Activated CD4-positive, alpha-beta T cell treated with anti-CD3 and anti-CD28 coated beads for 36 hours (primary cell): ENCODE measurements around the gene GABARAP. TPM values are rescaled to one million over a fixed set of nuclear protein-coding genes. Genes with fewer than 3 reads are reported as not detected.

ENCODE experiments used
- ATAC-seq: fragments of 200-7000 bp; cut with Tn5 transposase; one replicate; pipeline ENCODE4 v1.10.0; 2021; ENCODE audit warnings: mild to moderate bottlenecking, moderate library complexity
- CTCF ChIA-PET: fragments of 350-600 bp; sonication (Branson Sonifier 250); formaldehyde crosslinking; loops from one replicate; lab custom pipeline; 2021; ENCODE audit warnings: antibody characterized with exemption; lab: Charles Lee
- POLR2A ChIA-PET: fragments of 350-600 bp; sonication (Branson Sonifier 250); formaldehyde crosslinking; loops from one replicate; lab custom pipeline; 2021; ENCODE audit warnings: antibody characterized with exemption, inconsistent platforms; lab: Charles Lee
- DNase-seq: peaks from one replicate; pipeline ENCODE4 v3.0.0-alpha.2; 2020
- H3K27ac Mint-ChIP-seq: one replicate; pipeline ENCODE4 v1.8.0; 2021; ENCODE audit warnings: mixed read lengths
- H3K27me3 Mint-ChIP-seq: one replicate; pipeline ENCODE4 v1.8.0; 2021; ENCODE audit warnings: mixed read lengths
- H3K36me3 Mint-ChIP-seq: one replicate; pipeline ENCODE4 v1.8.0; 2021; ENCODE audit warnings: low read depth, mixed read lengths
- H3K4me1 Mint-ChIP-seq: one replicate; pipeline ENCODE4 v1.8.0; 2021; ENCODE audit warnings: mixed read lengths
- H3K4me3 Mint-ChIP-seq: one replicate; pipeline ENCODE4 v1.8.0; 2021; ENCODE audit warnings: mild to moderate bottlenecking, moderate library complexity, mixed read lengths
- H3K9me3 Mint-ChIP-seq: one replicate; pipeline ENCODE4 v1.8.0; 2021; ENCODE audit warnings: low read depth, mixed read lengths
- intact Hi-C, 2 experiments: fragments of 100-400 bp; cut with DNase I in 1 of 2; cut with micrococcal nuclease in 1 of 2; formaldehyde crosslinking; loops; one replicate each; pipeline versions ENCODE4 v1.14.2 to v1.15.1; 2022 to 2024; cut with DNase I, micrococcal nuclease
- total RNA-seq, 2 experiments: library from RNA; stranded (reverse); gene quantifications; one replicate each; pipeline ENCODE4 v1.2.3, GENCODE V29; 2021

Gene GABARAP
- total RNA-seq, 2 experiments from 2014 or later = 123 to 162 TPM

DNA sequence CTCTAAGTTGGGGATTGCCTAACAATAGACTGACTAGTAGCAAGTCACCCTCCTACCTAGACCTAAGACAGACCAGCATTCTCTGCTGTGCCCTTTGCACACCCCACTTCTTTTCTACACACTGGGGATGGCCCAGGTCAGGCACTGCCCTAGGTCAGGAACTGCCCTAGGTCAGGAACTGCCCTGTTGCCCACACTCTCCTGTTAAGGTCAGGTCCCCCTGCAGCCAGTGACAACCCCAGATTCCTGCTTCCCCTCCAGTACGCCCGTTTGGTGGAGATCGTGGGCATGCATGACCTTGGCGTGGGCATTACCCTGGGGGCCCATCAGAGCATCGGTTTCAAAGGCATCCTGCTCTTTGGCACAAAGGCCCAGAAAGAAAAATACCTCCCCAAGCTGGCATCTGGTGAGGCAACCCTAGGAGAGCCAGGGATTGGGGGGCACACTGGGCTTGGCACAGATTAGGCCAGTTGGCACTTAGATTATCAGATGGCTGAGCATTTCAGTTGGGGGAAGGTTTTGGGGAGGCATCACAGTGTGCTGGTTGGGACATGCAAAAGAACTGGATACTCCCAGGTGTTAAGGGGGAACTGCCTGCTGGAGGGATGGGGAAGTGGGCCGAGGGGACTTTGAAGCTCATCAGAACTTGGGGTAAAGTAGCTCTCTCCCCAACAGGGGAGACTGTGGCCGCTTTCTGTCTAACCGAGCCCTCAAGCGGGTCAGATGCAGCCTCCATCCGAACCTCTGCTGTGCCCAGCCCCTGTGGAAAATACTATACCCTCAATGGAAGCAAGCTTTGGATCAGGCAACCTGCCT, 20.8 kb downstream of the GABARAP start:
- peaks cover 33% of the 10 kb centered on the region for H3K4me1 Mint-ChIP-seq
- no peaks in the 10 kb centered on the region for H3K27me3 Mint-ChIP-seq
- CTCF ChIA-PET = interaction anchor here (0.6 to 3.6 kb wide), 13 partner anchors 9 to 1689 kb away, joined by 3 to 25 read pairs (median 4); partner anchors contain the start of genes DVL2 and GABARAP
- ATAC-seq (no peak), DNase-seq (no peak)
- intact Hi-C loops = loop anchor here in 1 of 2 experiments (1.0 kb wide), 1 partner anchor 75 kb away; no protein-coding TSS in a partner anchor
- peaks cover 27% of the 10 kb centered on the region for H3K36me3 Mint-ChIP-seq
- POLR2A ChIA-PET = interaction anchor here (0.6 to 0.9 kb wide), 3 partner anchors 13 to 63 kb away, joined by 3 to 4 read pairs (median 3); partner anchors contain the start of gene DVL2
- peak overlapping the region; percentile 89 for H3K4me3 Mint-ChIP-seq
- no peak overlapping the region for H3K27ac Mint-ChIP-seq
- H3K9me3 Mint-ChIP-seq = no peaks in the 10 kb centered on the region

- Mint-ChIP-seq H3K27me3 (no peaks in the 10 kb centered on the region), H3K9me3 (no peaks in the 10 kb centered on the region), H3K36me3 (peaks cover 24% of the 10 kb centered on the region), H3K4me1 (peaks cover 41% of the 10 kb centered on the region), H3K4me3 (peak overlapping the region; percentile 89), H3K27ac (peak overlapping the region; percentile 90)
- ChIA-PET CTCF (interaction anchor here (0.7 to 3.6 kb wide), 16 partner anchors 10 to 175 kb away, joined by 3 to 25 read pairs (median 4); partner anchors contain the start of genes CTDNEP1, DVL2 and GABARAP), POLR2A (interaction anchor here (0.6 to 1.6 kb wide), 5 partner anchors 13 to 175 kb away, joined by 3 to 6 read pairs (median 3); partner anchors contain the start of gene DVL2)
- DNase-seq (peak; percentile 84), ATAC-seq (peak; percentile 62)
- intact Hi-C loops = loop anchor here in 1 of 2 experiments (1.0 kb wide), 1 partner anchor 76 kb away; no protein-coding TSS in a partner anchor
Observed at GRCh38 chr17:7220593-7221277, 21.5 kb downstream of the GABARAP start.

- no peaks in the 10 kb centered on the region for H3K9me3 Mint-ChIP-seq
- peak; percentile 73 for ATAC-seq
- DNase-seq = peak; percentile 94
- intact Hi-C loops = loop anchor here (1.0 to 10.0 kb wide), 4 partner anchors 14 to 575 kb away; partner anchors contain the start of genes DVL2 (in 2 of the 2), ELP5 (in 1 of the 2), GABARAP (in 1 of the 2) and KIAA0753 (in 1 of the 2)
- H3K27me3 Mint-ChIP-seq = no peaks in the 10 kb centered on the region
- CTCF ChIA-PET = interaction anchor here (0.7 to 3.6 kb wide), 16 partner anchors 10 to 174 kb away, joined by 3 to 25 read pairs (median 4); partner anchors contain the start of genes CTDNEP1, DVL2 and GABARAP
- H3K36me3 Mint-ChIP-seq = peaks cover 24% of the 10 kb centered on the region
- peak within 1 kb of the TSS; percentile 96 for H3K27ac Mint-ChIP-seq
- peak within 1 kb of the TSS; percentile 89 for H3K4me3 Mint-ChIP-seq
- POLR2A ChIA-PET = interaction anchor here (0.6 to 1.6 kb wide), 6 partner anchors 14 to 186 kb away, joined by 3 to 7 read pairs (median 4); partner anchors contain the start of gene DVL2
- peaks cover 47% of the 10 kb centered on the region for H3K4me1 Mint-ChIP-seq
Observed at GRCh38 chr17:7219812-7220592, 22.2 kb downstream of the GABARAP start, which contains the start of the genes ACADVL and DLG4. ACADVL (plus strand) TSS chr17:7219938; CDS start chr17:7219985, 47 bp downstream. DLG4 (minus strand) TSS chr17:7219836.

DNA sequence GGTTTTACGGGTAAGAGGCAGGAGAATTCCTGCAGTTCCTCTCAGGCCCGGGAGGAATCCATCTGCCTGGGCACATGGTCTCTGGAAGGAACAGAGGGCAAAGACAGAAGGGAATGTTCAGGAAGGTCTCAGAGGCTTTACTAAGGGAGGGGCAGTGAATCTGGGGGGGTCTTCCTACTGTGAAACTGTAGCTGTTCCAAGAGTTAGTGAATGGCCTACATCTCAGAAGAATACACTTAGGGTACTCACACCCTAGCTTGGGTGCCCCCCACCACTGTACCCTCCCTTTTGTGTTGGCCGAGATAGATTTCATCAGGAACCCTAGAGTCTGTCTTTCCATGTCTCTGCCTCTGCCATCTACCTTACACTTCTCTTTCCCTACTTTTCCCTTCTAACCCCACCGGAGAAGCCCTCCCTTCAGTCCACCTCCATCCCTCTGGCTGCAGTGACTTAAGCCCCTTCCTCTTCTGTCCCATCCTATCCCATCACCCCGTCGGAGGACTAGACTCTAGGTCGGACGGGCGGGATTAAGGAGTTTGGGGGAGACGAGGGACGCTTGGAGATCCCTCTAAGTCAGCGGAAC, 22.9 kb downstream of the GABARAP start:
- POLR2A ChIA-PET = interaction anchor here (0.6 to 1.6 kb wide), 5 partner anchors 15 to 185 kb away, joined by 3 to 7 read pairs (median 5); partner anchors contain the start of gene DVL2
- CTCF ChIA-PET = interaction anchor here (0.7 to 3.6 kb wide), 9 partner anchors 12 to 173 kb away, joined by 3 to 25 read pairs (median 4); partner anchors contain the start of genes CTDNEP1, DVL2 and GABARAP
- H3K4me1 Mint-ChIP-seq = peaks cover 54% of the 10 kb centered on the region
- peak overlapping the region; percentile 96 for H3K27ac Mint-ChIP-seq
- no peaks in the 10 kb centered on the region for H3K27me3 Mint-ChIP-seq
- H3K4me3 Mint-ChIP-seq = peak overlapping the region; percentile 89
- intact Hi-C loops = loop anchor here (1.0 to 10.0 kb wide), 4 partner anchors 15 to 575 kb away; partner anchors contain the start of genes DVL2 (in 2 of the 2), ELP5 (in 1 of the 2), GABARAP (in 1 of the 2) and KIAA0753 (in 1 of the 2)
- no peak for DNase-seq
- ATAC-seq = no peak
- no peaks in the 10 kb centered on the region for H3K9me3 Mint-ChIP-seq
- H3K36me3 Mint-ChIP-seq = peaks cover 24% of the 10 kb centered on the region

GRCh38 chr17:7218758-7219157, 23.5 kb downstream of the GABARAP start:
- Mint-ChIP-seq H3K27ac (peak overlapping the region; percentile 96), H3K36me3 (peaks cover 20% of the 10 kb centered on the region), H3K4me1 (peaks cover 60% of the 10 kb centered on the region), H3K4me3 (peak overlapping the region; percentile 89), H3K27me3 (no peaks in the 10 kb centered on the region), H3K9me3 (no peaks in the 10 kb centered on the region)
- ChIA-PET CTCF (interaction anchor here (0.7 to 1.4 kb wide), 2 partner anchors 111 to 173 kb away, joined by 3 to 4 read pairs; no protein-coding TSS in a partner anchor), POLR2A (interaction anchor here (0.5 to 1.4 kb wide), 3 partner anchors 16 to 294 kb away, joined by 3 to 7 read pairs (median 3); partner anchors contain the start of gene DVL2)
- intact Hi-C loops = loop anchor here (1.0 to 10.0 kb wide), 4 partner anchors 16 to 574 kb away; partner anchors contain the start of genes DVL2 (in 2 of the 2), ELP5 (in 1 of the 2), GABARAP (in 1 of the 2) and KIAA0753 (in 1 of the 2)
- no peak for DNase-seq
- no peak for ATAC-seq

DNA sequence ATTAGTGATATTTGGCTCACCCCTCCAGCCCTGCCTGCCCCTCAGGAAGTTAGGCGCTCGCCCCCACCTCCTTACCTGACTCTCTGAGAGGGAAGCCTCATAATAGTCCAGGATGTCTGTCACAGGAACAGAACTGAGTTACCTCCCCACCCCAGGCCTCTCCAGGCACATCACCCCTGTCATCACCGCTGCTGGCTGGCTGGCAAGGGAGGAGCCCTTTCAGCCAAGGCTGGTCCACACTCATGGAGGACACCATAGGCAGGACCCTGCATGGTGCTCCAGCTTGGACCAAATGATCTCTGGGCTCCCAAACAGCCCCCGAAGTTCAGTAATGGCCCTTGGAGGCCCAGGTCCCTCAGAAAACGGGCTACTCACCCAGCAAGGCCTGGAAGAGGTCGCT, 24.1 kb downstream of the GABARAP start:
- Mint-ChIP-seq H3K36me3 (peaks cover 15% of the 10 kb centered on the region), H3K27me3 (no peaks in the 10 kb centered on the region), H3K4me1 (peaks cover 65% of the 10 kb centered on the region), H3K27ac (peak overlapping the region; percentile 96), H3K9me3 (no peaks in the 10 kb centered on the region), H3K4me3 (peak overlapping the region; percentile 63)
- ATAC-seq = no peak
- ChIA-PET CTCF (no interaction called here), POLR2A (interaction anchor here (0.5 to 0.8 kb wide), 3 partner anchors 12 to 295 kb away, joined by 3 read pairs; no protein-coding TSS in a partner anchor)
- DNase-seq = peak; percentile 38
- intact Hi-C loops = loop anchor here in 1 of 2 experiments (10.0 kb wide), 1 partner anchor 573 kb away; the partner anchor contains the start of genes KIAA0753 and TXNDC17

DNA sequence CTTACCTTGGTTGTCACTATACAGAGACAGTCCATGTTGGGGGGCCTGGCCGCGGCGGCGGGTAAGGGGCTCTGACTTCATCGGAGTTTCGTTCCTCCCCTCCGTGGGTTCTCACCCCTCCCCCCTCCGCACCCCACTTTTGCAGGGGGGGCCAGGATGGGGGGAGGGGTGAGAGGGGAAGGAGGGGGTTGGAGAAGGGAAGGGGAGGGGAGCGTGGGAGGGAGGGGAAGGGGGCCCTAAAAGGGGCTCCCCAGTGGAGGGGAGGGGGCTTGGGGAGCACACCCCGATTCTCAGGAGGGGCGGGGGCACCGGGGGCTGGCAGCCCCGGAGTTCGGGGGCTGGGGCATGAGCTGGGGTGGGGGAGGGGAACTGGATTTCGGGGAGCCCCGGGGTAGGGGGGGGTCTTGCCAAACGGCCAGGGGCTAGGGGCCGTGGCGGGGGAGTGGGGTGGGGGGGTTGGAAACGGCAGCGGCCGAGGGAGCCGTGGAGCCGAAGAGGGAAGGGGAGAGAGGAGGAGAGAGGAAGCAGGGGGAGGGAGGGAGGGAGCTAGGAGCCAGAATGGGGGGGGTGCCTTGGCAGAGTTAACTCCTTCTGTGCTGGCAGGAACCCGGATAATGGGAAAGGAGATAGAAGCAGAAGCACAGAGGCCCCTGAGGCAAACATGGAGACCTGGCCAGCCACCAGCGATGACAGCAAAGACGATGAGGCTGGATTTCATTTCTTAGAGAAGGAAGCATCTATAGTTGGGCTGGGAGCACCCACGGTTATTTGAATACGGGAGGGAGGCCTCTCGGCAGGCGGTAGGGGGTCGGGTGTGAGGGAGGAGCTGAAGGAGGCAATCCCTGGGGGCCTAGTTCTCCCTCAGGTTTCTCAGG, 24.9 kb downstream of the GABARAP start:
- ChIA-PET POLR2A (interaction anchor here (0.8 kb wide), 1 partner anchor 13 kb away, joined by 3 read pairs; no protein-coding TSS in a partner anchor), CTCF (no interaction called here)
- Mint-ChIP-seq H3K36me3 (peaks cover 9% of the 10 kb centered on the region), H3K9me3 (no peaks in the 10 kb centered on the region), H3K27me3 (no peaks in the 10 kb centered on the region), H3K4me3 (peak overlapping the region; percentile 63), H3K4me1 (peaks cover 67% of the 10 kb centered on the region), H3K27ac (peak overlapping the region; percentile 96)
- DNase-seq (peak; percentile 57), ATAC-seq (no peak)
- intact Hi-C loops = loop anchor here in 1 of 2 experiments (10.0 kb wide), 1 partner anchor 573 kb away; the partner anchor contains the start of genes KIAA0753 and TXNDC17

GRCh38 chr17:7216242-7217112, 25.8 kb downstream of the GABARAP start:
- Mint-ChIP-seq H3K4me3 (peak overlapping the region; percentile 35), H3K27ac (peak overlapping the region; percentile 62), H3K36me3 (peaks cover 9% of the 10 kb centered on the region), H3K4me1 (peaks cover 73% of the 10 kb centered on the region), H3K9me3 (no peaks in the 10 kb centered on the region), H3K27me3 (peaks cover 5% of the 10 kb centered on the region)
- POLR2A ChIA-PET = no interaction called here
- DNase-seq (no peak), ATAC-seq (no peak)
- CTCF ChIA-PET = no interaction called here
- intact Hi-C loops = loop anchor here in 1 of 2 experiments (10.0 kb wide), 1 partner anchor 572 kb away; the partner anchor contains the start of genes KIAA0753 and TXNDC17
